HG03378 (cell line): ENCODE results near the gene ZNF609.

Experiments used
- ATAC-seq: cut with Tn5 transposase; IDR thresholded peaks from one replicate; pipeline ENCODE4 v1.9.1; 2021; ENCODE audit warnings: mild to moderate bottlenecking, moderate library complexity; ENCODE audit not compliant: unreplicated experiment

ZNF609 gene

DNA sequence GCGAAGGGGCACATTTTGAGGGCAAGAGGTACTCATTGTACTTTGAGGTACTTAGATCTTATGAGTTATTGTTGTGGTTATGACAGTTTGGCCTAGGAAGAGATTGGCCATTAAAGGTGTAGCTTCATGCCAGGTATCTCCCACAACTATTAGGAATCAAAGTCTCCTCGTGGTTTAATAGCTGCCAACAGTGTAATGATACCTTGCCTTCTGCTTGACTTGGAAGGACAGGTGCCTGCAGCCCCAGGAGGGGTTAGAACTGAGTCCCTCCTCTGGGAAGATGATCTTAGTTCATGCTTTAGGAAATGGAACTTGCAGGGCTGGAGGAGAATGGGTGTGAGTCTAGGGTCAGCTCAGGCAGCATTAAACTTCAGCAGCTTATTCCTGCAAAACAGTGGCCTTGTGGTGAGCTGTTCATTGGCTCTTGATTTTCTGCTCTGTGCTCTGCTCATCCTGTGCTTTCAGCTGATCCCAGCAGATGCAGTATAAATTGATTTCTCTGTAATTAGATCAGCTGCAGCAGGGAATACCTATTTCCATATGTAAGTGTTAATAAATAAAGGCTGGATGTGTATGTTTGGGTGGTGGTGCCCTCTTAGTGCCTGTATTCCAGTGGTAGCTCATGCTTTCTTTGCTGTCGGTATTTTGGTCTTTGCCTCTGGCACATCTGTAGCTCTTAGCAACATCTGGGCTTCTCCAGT is 40.5 kb downstream of the ZNF609 start:
- ATAC-seq, result no peak

DNA sequence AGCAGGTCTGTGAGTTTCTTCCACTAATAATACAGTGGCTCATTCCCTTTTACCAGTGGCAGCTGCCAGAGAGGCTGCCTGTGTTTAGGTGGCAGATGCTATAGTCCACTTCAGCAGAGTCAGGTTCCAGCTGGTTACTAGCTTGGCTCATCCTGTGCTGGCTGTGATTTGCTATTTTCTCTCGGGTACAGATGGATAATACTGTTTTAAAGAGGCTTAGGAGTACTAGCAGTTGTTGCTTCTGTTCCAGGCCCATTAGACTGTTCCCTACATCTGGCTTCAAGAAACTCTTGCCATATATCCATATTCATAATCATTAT is 41.0 kb downstream of the ZNF609 start:
- no peak for ATAC-seq

DNA sequence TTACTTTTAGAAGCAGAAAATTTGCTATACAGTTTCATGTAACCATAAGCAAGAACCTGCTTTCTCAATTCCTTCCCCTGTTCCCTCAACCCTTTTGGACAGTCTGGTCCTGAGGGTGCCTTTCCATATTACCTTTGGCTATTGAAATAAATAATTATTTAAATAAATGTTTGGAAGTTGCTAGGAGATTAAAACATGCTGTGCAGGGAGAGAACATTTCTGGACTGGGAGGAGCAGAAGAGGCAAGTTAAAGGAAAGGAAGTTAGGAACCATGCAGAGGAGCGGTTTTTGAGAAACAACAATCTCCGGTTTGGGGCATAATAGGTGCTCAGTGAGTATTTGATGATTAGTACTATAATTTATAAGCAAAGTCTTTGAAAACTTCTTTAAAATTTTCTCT is 41.8 kb downstream of the ZNF609 start:
- ATAC-seq, result no peak

DNA sequence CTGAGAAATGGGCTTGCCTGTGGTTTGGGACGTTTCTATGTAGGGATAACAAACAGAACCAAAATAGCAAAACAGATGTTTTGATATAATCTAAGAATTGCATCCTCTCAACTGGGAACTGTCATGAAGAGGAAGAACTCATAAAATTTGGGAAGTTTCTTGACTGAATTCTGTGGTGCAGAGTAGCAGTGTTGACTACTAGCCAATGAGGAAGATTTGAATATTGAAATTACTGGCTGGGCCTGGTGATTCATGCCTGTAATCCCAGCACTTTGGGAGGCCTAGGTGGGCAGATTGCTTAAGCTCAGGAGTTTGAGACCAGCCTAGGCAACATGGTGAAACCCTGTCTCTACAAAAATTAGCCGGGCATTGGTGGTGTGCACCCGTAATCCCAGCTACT is 42.2 kb downstream of the ZNF609 start:
- ATAC-seq, result no peak

DNA sequence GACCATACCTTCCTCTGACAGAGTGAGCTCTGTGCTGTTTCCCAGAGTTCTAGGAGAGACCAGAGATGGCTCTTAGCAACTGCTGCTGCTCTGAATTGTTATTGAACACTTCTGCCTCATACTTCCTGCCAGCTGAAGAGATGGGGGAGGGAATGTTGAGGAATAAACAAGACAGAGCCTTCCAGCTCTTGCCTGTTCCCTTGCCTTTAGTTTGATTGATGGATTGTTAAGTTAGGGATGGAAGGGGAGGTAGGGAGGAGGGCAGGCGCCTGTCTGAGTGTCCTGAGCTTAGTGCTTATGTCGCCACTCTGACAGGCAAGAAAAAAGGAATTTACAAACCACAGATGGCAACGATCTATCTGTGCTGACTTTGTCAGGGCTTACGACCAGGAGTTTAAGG is 42.8 kb downstream of the ZNF609 start:
- ATAC-seq, result no peak

DNA sequence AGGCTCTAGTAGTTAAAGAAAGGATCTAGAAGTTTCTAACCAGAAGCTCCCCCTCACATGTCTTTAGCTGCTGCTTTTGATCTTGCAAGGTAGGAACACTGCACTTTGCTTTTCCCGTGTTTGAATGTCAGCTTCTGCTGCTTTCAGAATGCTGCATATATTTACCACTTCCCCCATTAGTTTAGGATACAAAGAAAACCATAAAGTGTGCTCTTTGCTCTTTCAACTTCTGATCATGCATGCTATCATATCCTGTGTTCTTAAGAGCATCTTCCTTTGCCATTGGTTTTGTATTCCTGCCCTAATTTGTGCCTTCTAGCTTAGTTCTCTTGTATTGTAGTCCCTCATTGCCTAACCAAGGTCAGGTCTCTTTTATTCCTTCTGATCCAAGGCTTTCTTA is 43.3 kb downstream of the ZNF609 start:
- ATAC-seq, result no peak

DNA sequence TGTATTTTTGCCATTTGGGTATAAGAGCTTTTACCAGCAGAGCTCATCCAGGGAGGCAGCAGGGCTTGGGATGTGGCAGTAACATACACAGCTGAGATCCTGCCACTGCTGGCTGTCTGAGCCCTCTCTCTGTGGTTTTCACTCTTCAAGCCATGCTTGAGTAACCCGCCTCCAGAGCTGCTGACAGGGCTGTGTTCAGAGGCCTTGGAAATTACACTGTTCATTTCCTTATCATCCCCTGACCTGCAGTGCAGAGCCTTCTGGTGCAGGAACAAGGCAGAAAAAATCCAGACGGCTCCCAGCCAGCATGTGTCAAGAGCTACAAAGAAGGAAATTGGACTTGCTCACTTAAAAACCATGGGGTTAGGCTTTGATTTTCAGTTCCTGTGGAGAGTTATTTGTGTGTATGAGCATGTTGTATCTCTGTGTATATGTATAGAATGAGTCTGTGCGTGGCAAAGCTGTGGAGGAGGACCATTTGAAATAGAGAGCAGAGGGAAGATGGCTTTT is 47.0 kb downstream of the ZNF609 start:
- ATAC-seq, result peak; percentile 66

DNA sequence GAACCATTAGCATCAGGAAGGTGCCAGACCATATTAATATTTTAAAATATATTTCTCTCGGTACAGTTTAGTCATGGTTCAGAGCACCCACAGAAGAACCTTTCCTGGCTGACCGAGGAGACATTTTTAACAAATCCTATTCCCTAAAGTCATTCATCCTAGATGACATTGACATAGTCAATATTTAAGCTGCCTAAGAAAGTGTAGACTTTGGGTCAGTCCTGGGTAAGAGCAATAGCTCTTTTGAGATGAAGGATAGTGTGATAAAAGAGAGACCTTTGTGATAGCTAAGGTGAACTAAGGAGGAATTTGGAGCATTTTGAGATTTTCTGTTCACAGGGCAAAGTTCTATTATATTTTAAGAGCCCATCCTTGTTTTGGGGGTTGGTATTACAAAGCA is 47.5 kb downstream of the ZNF609 start:
- ATAC-seq, result no peak

DNA sequence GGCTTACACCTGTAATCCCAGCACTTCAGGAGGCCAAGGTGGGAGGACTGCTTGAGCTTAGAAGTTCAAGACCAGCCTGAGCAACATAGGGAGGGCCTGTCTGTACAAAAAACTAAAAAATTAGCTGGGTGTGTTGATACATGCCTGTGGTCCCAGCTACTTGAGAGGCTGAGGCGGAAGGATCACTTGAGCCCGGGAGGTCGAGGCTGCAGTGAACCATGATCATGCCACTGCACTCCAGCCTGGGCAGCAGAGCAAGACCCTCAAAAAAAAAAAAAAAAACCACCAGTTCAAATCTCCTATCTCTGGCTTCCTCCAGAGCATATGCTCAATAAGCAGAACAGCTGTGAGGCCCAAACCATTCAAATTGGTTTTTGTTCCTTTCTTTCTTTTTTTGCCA is 53.4 kb downstream of the ZNF609 start:
- no peak for ATAC-seq

DNA sequence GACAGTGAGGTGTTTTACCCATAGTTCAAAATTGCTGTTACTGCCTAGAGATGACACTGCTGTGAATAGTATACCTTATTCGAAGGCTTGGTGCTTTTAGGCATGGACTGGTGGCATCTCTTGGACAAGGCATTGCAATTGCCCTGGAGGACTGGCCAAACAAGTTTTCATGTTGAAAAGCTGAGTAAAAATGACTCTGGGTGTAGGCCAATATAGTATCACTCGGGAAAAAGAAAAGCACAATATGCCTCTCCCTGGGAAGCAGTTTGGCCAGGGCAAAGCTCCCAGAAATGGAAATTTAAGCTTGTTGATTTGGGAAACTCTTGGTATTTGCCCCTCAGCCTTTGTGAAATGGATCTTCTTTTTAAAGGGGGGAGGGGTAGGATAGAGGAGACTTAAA is 54.8 kb downstream of the ZNF609 start:
- no peak for ATAC-seq

DNA sequence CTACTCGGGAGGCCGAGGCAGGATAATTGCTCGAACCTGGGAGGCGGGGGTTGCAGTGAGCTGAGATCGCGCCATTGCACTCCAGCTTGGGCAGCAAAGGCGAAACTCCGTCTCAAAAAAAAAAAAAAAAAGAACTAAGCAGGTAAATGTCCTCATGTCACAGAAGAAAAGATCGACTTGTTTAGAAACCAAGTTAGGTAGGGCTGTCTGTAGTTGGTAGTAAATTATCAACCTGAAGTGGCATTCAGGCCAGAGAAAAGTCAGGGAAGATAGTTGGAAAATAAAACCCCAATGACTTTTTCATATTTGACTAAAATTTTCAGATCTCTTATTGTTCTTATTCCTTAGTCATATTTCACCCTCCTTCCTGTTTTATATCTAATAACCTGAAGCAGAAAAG is 55.4 kb downstream of the ZNF609 start:
- ATAC-seq, result no peak

DNA sequence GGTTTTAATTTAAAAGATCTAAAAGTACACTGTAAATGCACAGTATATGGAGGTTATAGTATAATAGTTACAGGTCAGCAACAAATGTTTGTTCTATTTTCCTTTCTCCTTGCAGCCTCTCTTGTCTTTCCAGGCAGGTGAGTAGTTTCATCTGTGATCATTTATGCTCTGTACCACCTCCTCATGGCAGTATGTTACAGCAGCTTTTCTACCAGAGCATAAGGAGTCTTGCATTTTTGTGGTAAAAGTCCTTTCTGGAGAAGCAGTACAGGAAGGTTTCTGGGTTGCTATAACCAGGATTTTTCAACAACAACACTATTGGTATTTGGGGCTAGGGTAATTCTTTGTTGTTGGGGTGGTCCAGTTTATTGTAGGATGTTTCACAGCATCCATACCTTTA is 59.5 kb downstream of the ZNF609 start:
- no peak for ATAC-seq

DNA sequence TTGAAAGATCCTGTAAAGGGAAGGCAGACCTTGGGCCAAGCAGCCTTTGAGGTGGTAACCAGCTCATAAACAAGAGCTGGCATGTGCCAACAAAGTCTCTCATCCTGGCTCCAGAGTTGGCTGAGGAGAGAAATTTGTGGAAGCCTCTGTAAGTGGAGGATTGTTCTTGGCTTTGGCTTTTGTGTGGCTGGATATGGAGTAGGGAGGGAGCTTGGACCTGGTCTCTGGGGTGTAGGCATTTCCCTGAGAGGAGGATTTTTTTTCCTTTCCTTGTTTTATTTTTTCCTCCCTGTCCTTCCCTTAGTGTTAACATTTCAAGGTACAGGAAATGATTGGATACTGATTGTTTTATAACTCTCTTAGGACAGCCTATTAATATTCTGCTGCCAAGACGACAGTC is 60.8 kb downstream of the ZNF609 start:
- no peak for ATAC-seq

DNA sequence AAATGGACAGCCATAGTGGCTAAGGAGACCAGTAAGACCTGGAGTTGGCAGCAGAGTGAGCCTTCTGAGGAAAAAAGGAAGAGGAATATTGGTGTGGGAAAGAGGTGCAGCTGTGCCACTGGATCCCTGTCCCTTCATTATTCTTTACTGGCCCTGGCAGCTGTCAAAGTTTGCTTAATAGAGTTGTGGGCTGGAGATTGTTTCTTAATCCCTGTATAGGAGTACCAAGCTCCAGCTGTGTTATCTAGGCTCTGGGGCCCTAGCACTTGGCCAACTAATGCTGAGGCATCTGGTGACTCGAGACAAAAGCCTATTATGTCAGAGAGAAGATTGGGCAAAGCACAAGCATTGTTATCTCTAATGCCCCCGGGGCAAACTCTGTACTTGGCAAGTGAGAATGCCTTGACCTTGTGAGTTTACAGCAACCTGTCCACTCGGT is 61.4 kb downstream of the ZNF609 start:
- no peak for ATAC-seq

DNA sequence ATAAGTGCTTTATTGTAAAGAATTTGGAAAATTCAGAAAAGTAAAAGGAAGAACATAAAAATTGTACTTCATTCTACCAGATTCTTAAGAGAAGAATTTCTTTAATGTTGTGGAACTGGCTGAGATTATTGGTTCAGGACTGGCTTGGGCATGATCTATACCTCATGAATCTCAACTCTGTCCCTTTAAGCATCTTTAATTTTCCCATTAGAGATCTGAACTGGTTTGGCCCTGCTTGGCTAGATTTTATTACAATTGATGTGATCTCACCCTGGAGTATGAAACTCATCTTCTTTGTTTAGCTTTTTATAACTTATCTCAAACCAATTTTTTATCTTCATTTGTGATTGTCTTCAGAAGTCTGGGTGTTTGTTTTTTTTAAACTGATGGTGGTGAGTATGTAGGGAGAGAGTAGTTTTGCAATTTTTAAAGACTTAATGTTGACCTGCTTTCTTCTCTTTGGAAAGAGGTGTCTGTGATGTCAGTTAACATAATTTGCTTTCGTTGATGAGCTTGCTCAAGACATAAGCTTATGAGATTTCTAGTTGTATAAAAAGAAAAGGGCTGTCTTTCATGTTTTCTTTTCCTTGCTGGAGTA is 61.9 kb downstream of the ZNF609 start:
- no peak for ATAC-seq

DNA sequence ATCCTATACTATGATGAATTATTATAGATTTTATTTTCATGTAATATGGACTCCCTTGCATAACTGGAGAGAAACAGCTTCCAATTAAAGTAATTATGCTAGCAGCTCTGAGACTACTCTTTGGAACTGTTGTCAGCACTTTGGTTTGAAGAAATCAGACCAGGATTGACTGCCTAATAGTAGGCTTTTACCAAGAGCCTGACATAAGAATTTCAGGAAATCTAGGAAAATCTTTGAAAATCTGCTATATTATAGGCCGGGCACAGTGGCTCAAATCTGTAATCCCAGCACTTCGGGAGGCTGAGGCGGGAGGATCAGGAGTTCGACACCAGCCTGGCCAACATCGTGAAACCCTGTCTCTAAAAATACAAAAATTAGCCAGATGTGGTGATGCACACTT is 62.9 kb downstream of the ZNF609 start:
- no peak for ATAC-seq

DNA sequence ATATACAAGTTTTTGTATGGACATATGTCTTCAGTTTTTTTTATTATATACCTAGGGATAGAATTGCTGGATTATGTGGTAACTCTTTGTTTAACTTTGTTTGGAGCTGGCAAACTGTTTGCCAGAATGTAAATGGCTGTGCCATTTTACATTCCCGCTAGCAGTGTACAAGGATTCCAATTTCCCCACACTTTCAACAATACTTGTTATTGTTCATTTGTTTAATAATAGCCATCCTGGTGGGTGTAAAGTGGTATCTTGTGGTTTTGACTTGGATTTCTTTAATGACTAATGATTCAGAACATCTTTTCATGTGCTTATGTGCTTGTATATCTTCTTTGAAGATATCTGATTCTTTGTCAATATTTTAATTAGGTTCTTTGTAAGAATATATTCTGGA is 64.4 kb downstream of the ZNF609 start:
- ATAC-seq, result no peak

DNA sequence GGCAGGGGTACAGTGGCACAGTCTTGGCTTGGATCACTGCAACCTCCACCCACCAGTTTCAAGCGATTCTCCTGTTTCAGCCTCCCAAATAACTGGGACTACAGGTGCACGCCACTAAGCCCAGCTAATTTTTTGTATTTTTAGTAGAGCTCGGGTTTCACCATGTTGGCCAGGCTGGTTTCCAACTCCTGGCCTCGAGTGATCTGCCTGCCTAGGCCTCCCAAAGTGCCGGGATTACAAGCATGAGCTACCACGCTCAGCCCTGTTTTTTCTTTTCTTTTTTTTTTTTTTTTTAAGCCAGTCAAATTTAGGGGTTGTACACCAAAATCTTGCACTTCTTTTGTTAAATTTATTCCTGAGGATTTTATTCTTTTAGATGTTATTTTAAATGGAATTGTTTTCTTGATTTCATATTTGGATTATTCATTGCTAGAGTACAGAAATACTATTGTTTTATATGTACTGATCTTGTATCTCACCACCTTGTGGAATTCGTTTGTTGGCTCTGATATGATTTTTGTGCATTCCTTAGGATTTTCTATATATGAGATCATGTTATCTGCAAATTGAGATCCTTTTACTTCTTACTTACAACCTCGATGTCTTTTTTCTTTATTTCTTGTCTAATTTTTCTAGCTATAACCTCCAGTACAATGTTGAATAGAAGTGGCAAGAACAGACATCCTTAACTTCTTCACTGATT is 65.6 kb downstream of the ZNF609 start:
- no peak for ATAC-seq

DNA sequence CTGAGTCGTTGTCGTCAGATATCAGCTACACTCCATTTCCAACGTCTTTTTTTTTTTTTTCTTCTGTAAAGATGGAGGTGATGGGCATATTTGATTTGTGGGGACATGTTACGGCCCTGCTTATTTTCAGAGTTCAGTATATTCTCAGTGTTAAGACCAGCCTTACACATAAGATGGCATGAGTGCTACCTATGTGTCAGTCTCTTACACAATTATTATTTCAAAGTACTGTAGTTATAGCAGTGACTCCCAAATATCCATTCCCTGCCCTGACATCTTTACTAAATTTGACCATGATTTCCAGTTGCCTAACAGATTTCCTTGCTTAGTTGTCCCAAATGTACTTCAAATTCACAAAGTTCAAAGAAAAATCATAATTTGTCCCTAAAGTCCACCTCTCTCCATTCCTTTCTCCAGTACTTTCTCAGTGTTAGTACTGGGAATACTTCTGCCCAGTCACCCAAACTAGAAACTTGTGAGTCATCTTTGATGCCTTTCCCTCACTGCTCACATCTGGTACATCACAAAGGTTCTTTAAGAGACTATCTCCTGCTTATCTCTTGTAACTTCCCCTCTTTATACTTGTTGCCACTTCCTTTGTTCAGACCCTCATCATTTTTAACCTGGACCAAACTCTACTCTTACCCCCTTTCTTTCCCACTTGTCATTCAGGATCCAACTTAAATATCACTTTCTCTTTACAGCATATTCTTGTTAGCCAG is 67.0 kb downstream of the ZNF609 start:
- ATAC-seq, result no peak

DNA sequence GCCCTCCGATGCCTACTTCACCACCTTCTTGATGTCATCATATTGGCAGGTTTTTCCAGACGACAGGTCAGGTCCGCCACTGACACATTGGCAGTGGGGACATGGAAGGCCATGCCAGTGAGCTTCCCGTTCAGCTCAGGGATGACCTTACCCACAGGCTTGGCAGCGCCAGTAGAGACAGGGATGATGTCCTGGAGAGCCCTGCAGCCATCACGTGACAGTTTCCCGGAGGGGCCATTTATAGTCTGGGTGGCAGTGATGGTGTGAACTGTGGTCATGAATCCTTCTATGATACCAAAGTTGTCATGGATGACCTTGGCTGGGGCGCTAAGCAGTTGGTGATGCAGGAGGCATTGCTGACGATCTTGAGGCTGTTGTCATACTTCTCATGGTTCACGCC is 68.5 kb downstream of the ZNF609 start:
- no peak for ATAC-seq

DNA sequence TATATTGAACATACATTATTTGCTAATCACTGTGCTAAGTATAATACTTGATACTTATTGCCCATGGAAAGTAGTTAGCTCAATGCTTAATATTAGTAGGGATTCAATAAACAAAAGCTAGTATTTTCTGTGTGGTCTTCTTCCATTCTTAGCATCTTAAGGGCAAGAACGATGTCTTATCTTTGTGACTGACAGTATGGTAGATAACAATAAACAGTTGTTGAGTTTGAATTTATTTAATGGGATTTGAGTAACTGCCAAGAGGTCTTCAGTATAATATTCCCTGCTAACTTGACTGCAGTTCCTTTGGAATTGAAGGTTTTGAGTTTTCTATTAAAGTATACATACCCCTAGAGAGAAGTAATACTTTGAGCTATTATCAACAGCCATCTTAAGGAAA is 70.1 kb downstream of the ZNF609 start:
- no peak for ATAC-seq

DNA sequence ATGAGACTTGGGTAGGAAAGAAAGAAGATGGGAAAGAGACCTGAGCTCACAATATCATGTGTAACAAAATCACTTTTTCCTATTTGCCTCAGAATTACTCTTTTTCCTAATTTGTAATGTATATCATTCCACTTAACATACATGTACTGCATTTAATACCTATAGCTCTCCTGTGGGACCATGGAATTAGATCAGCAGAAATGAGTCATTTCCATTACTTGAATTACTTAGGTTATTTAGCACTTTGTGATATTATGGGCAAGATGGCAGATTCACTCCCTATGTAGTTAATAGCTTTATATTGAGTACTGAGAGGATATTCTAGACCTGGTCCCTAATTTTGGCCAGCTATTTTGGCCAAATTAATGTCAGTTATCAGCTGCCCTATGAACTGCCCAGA is 70.5 kb downstream of the ZNF609 start:
- no peak for ATAC-seq
